ENCODE data around the gene PPP1R11. TPM values are rescaled to one million over a fixed set of nuclear protein-coding genes. Genes with fewer than 3 reads are reported as not detected.
"Not testable (repeated sequence)": the region's sequence is repeated elsewhere in the genome, so short reads cannot be mapped to it uniquely, and the experiment has no call there.

The PPP1R11 gene
- total and polyA plus RNA-seq, 9 of the 15 experiments (the other 6 are each of a cell fraction or from before 2014, with no cell fraction given), result 17.8 to 94.8 (median 44.6) TPM

DNA sequence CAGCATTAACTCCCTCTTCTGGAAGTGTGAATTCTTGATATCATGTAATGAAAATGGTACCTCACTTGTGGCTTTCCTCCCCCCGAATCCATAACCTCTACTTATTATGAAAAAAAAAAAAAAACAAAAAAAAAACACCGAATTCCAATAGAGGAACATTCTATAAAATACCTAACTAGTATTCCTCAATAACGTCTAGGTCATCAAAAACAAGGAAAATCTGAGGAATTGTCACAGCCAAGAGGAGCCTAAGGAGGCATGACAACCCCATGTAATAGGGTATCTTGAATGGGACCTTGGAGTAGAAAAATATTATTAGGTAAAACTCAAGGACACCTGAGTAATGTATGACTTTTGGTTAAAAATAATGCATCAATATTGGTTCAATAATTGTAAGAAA is 44.8 kb upstream of the PPP1R11 start:
- POLR2A ChIA-PET, result no interaction called here

DNA sequence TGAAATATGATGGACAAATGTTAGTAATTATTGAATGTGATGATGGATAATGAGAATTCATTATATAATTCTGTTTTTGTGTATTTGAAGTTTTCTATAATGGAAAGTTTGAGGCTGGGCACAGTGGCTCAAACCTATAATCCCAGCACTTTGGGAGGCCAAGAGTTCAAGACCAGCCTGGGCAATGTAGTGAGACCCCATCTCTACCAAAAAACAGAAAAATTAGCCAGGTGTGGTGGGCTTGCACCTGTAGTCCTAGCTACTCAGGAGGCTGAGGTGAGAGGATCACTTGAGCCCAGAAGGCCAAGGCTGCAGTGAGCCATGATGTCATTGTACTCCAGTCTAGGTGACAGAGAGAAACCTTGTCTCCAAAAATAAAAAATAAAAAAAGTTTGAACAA is 44.3 kb upstream of the PPP1R11 start:
- peak; percentile 67 for TF ChIP-seq ZNF121 (CRISPR knock-in tag; conservative IDR thresholded peaks at IDR 0.05)
- intact Hi-C loops (cut with micrococcal nuclease); CTCF ChIA-PET (ENCODE audit: low intra/inter-chr PET ratio); H3K4me3 ChIP-seq; H4K20me1 ChIP-seq (replicated peaks; ENCODE audit: control insufficient read depth, insufficient read depth, low read length); H3K9me3 ChIP-seq (replicated peaks; ENCODE audit: control insufficient read depth, insufficient read depth, low read depth, low read length); FAIRE-seq; H3K27me3 ChIP-seq (ENCODE audit: control insufficient read depth in 2 of 2, insufficient read depth in 2 of 2, low read length in 2 of 2); H3K4me1 ChIP-seq (replicated peaks in 1 of 2; ENCODE audit: control insufficient read depth in 2 of 2, insufficient read depth in 2 of 2, low read length in 2 of 2); H3K9me1 ChIP-seq (ENCODE audit: control insufficient read depth, insufficient read depth, low read length); DNase-seq (ENCODE audit: extremely low read depth in 1 of 4, low spot score in 3 of 4); H3K79me2 ChIP-seq (ENCODE audit: control insufficient read depth, insufficient read depth, low read length); H3K9ac ChIP-seq (ENCODE audit: insufficient read depth in 1 of 2, low read depth in 2 of 2, low read length in 2 of 2); H3K27ac ChIP-seq (ENCODE audit: extremely low read depth, low read depth, low read length); H2AFZ ChIP-seq (ENCODE audit: low read depth, low read length); H3K36me3 ChIP-seq (ENCODE audit: control insufficient read depth, insufficient read depth, low read length); in situ Hi-C loops (cut with MboI); ATAC-seq; H3K4me2 ChIP-seq (ENCODE audit: insufficient read depth, low read length); BruUV-seq (replicated peaks): not testable (repeated sequence)
- POLR2A ChIA-PET, result interaction anchor here (0.6 to 1.0 kb wide), 2 partner anchors 13 to 14 kb away, joined by 3 read pairs; no protein-coding TSS in a partner anchor

More for the DNA sequence above, 44.8 kb upstream of the PPP1R11 start:
- H3K4me1 ChIP-seq (replicated peaks in 1 of 2; ENCODE audit: control insufficient read depth in 2 of 2, insufficient read depth in 2 of 2, low read length in 2 of 2), result no peaks in the 10 kb centered on the region
- in situ Hi-C loops (cut with MboI), result no loop called here
- TF ChIP-seq ZNF316 (IDR thresholded peaks at IDR 0.05) (peak; percentile 72), HDAC8 (tag; IDR thresholded peaks at IDR 0.05) (no peak)
- H3K27ac ChIP-seq (ENCODE audit: extremely low read depth, low read depth, low read length), result no peak overlapping the region
- H3K27me3 ChIP-seq (ENCODE audit: control insufficient read depth in 2 of 2, insufficient read depth in 2 of 2, low read length in 2 of 2), result no peaks in the 10 kb centered on the region
- CTCF ChIA-PET (ENCODE audit: low intra/inter-chr PET ratio), result no interaction called here
- H3K9me1 ChIP-seq (ENCODE audit: control insufficient read depth, insufficient read depth, low read length), result no peaks in the 10 kb centered on the region
- FAIRE-seq (no peak), DNase-seq (ENCODE audit: extremely low read depth in 1 of 4, low spot score in 3 of 4) (no peak), ATAC-seq (no peak)
- H2AFZ ChIP-seq (ENCODE audit: low read depth, low read length), result no peak overlapping the region
- H3K79me2 ChIP-seq (ENCODE audit: control insufficient read depth, insufficient read depth, low read length), result no peaks in the 10 kb centered on the region
- no peak overlapping the region for H3K4me2 ChIP-seq (ENCODE audit: insufficient read depth, low read length)
- H4K20me1 ChIP-seq (replicated peaks; ENCODE audit: control insufficient read depth, insufficient read depth, low read length), result no peaks in the 10 kb centered on the region
- H3K9ac ChIP-seq (ENCODE audit: insufficient read depth in 1 of 2, low read depth in 2 of 2, low read length in 2 of 2), result no peak overlapping the region
- no peaks in the 10 kb centered on the region for H3K36me3 ChIP-seq (ENCODE audit: control insufficient read depth, insufficient read depth, low read length)
- H3K4me3 ChIP-seq, result no peak overlapping the region
- intact Hi-C loops (cut with micrococcal nuclease), result no loop called here
- H3K9me3 ChIP-seq (replicated peaks; ENCODE audit: control insufficient read depth, insufficient read depth, low read depth, low read length), result no peaks in the 10 kb centered on the region
- BruUV-seq (replicated peaks), result no TSS peak
- 32% methylated on average over 3 of the region's 3 CpGs for WGBS (ENCODE audit: insufficient coverage, low coverage, missing lambda C conversion rate)
